Activated gamma-delta T cell treated with anti-CD3 and anti-CD28 coated beads, Interleukin-2, amount 50 U/mL, for 16 hours (primary cell): ENCODE results near the gene ENO1.
"Not testable (repeated sequence)": the region's sequence is repeated elsewhere in the genome, so short reads cannot be mapped to it uniquely, and the experiment has no call there.

ENCODE experiments used
- DNase-seq: peaks from one replicate; pipeline ENCODE4 v3.0.0-alpha.2; 2020; ENCODE audit warnings: low read depth

ENO1 gene

DNA sequence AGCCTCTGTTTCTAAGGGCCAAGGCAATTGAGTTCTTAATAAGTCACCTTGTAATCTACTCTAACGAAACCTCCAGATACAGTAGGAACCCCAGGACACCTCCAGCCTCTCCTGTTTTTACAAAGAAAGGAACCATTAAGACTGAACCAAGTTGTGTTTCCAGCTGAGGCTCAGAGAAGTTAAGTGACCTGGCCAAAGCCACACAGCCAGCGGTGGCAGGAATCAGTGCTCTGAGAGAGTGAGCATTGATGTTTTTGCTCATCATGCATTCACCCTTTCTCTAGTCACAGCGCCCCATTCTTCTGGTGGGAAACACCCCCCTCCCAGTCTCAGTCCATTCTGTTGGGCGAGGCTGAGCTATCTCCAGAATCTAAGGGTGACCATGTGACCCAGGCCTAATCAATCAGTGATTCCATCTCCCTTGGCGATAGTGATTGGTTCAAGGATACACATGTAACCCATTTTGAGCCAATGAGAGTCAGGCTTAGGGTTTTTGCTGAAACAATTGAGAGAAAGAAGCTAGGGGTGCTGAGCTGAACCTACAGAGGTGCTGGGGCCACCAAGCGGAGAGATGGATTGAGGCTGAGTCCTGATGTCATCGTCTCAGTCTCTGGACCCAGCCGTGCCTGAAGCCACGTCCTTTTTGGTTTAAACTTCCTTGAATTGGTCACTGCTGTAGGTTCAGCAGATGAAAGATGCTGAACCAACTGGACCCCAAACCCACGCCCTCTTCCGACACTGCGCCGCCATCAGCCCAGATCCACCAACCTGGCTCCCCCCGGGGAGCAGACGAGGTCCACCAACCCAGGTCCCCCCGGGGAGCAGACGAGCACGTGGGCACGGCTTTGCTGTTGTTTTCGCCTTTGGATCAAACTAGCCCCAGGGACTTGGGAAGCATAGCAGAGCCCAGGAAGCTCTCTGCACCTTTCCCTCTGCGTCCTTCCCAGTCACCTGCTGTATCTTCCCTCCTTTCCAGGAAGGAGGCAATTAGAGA is 33.1 kb downstream of the ENO1 start:
- DNase-seq: no peak

DNA sequence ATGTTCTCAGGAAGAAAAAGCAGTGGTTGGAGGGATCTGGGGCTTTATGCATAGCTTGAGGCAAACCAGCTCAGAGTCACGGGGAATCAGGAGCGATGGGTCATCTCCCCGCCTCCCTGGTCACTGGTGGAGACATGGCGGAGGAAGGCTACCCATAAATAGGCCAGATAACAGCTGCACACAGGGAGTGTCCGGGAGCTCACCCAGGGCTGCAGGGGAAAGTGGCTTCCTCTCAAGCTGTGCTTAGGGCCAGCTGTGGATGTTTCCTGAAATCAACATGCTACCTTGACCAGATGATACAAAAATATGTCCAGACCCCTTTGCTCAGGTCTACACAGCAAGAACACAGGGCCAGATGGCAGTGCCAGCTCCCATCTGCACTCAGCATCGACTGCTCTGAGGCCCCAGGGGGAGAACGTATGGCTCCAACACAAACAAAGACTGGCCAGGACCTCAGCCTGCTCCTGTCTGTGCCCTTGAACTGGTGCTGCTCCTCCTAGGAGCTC is 33.9 kb downstream of the ENO1 start:
- DNase-seq: no peak

DNA sequence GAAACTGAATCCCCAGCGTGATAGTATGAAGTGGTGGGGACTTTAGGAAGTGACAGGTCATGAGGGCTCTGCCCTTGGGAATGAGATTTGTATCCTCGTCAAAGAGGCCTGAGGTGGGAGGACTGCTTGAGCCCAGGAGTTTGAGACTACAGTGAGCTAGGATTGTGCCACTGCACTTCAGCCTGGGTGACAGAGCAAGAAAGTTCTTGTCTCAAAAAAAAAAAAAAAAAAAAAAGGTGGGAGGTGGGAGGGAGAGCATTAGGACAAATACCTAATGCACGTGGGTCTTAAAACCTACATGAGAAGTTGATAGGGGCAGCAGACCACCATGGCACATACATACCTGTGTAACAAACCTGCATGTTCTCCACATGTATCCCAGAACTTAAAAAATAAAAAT is 37.1 kb downstream of the ENO1 start:
- no peak for DNase-seq

DNA sequence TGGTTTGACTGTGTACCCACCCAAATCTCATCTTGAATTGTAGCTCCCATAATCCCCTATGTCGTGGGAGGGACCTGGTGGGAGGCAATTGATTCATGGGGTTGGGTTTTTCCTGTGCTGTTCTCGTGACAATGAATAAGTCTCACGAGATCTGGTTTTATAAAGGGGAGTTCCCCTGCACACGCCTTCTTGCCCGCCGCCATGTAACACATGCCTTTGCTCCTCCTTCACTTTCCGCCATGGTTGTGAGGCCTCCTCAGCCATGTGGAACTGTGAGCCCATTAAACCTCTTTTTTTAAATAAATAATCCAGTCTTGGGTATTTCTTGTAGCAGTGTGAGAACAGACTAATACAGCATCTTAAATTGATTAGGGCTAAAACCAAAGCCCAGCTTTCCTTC is 38.5 kb downstream of the ENO1 start:
- no peak for DNase-seq

DNA sequence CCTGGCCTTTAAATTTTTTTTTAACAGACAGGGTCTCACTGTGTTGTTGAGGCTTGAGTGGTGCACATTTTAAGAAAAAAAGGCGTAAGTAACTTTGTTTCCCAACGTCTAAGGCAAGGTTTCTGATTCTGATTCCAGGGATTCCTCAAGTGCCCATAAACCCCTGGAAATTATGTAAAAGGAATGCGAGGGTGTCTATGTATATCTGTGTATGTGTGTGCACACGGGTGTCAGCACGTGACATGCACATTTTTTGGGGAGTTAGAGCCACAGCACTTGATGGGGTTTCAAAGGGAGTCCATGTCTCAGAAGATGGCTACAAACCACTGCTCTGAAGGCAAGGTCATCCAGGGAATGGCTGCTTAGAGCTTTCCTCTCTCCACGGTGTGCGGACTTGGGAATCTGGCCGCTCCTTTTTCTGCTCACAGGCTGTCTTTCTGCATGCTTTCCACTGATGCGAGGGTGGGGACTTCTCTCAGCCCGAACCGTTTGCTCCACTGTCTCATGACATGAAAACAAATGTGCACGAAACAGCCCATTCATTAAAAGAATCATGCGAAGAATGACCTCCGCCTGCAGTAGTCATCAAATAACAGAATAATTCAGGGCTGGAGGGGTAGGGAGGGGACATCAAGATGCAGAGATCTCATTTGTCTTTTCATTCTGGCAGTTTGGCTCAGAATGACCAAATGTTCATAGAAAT is 42.4 kb downstream of the ENO1 start:
- no peak for DNase-seq

DNA sequence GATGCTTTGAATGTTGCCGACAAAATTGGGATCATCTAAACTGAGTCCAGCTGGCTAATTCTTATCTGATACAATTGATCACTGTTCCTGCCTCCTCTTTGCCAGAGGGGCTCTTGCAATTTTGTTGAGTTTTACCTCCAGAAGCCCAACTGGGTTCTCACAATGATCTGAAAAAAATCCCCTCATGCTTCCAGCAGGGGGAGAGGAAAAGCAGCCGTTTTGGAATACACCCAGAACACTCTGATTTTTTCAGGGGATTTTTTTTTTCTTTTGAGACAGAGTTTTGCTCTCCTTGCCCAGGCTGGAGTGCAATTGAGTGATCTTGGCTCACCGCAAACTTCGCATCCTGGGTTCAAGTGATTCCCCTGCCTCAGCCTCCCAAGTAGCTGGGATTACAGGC is 47.1 kb downstream of the ENO1 start:
- DNase-seq: no peak

DNA sequence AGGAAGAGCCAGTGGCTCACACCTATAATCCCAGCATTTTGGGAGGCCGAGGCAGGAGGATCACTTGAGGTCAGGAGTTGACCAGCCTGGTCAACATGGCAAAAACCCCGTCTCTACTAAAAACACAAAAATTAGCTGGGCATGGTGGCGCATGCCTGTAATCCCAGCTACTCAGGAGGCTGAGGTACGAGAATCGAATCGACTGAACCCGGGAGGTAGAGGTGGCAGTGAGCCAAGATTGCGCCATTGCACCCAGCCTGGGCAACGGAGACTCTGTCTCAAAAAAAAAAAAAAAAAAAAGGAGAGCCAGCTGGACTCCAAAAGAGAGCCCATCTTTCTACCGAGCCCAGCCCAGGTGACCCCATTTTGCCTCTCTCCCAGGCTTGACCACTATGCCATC is 47.8 kb downstream of the ENO1 start:
- DNase-seq: not testable (repeated sequence)

DNA sequence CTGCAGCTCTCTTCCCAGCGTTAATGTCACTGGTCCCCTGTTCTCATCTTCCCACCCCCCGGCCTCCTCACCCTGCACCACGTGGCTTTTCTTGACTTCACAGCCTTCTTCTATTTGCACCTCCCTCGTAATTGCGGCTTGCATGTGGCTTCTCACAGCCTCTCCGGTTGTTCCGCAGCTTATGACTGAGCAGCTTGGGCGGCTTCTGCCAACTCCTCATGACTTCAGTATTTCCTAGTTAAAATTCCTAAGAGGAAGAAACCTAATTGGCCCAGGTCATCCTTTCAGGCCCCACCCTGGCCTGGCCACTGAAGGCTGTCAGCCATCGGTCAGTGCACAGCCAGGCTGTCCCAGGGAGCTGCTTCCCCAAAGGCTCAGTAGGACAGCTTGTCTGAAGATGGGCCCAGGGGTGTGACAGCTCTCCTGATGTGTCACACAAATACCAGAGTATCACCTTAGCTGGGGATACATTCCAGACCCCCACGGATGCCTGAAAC is 52.5 kb downstream of the ENO1 start:
- no peak for DNase-seq

DNA sequence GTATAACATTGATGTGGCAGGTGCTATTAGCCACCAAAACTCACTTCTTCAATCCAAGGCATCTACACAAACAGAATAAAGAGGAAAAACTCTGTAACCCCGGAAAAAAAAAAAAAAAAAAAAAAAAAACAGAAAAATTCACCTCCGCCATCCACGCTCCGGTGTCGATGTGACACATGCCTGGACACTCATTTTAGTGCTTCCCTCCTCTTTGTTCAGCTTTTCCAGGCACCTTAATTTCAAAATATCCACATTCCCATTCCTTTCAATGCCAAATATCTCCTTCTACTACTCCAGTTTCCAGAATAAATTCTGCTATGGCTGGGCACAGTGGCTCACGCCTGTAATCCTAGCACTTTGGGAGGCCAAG is 55.2 kb downstream of the ENO1 start:
- DNase-seq: no peak

DNA sequence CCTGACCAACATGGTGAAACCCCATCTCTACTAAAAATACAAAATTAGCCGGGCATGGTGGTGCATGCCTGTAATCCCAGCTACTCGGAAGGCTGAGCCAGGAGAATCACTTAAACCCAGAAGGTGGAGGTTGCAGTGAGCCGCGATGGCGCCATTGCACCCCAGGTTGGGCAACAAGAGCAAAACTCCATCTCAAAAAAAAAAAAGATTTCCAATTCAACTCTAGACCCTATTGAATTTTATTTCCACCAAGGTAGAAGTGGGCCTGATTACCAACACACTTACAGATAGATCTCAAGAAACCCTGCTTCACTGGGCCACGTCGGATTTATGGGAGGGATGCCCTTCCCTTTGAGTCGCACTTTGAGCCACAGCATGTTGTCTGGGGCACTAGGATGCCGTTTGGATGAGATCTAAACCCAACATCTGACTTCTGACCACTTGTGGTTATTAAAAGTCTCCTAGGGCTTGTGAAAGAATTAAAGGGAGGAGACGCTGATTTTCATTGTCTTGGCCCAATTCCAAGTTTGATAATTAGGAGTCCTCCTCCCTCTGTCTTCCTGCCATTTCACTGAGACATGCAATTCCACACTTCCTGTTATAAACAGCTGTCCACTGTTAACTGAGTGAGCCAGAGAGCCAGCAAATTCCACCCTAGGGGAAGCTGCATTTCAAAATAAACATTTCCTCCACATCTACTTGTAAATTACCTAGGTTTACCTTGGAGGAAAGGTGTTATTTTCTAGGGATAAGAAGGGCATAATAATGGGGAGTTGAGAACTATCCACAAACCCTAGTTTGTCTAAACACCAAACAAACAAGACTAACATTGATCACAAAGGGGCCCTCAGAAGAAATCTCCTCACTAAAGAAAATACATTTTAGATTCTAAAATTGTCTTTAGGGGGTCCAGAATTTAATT is 55.9 kb downstream of the ENO1 start:
- no peak for DNase-seq

DNA sequence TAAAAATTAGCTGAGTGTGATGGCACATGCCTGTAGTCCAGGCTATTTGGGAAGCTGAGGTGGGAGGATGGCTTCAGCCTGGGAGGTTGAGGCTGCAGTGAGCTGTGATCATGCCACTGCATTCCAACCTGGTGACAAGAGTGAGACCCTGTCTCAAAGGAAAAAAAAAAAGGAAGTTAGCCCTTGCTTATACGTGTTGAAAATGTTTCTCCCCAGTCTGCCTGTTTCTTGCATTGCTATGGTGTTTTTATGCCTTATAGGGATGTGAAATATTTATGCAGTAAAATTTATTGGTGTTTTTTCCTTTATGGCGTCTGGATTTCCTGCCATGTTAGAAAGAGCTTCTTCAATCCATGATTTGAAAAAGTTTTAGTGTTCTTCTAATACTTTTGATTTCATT is 57.4 kb downstream of the ENO1 start:
- DNase-seq: no peak

DNA sequence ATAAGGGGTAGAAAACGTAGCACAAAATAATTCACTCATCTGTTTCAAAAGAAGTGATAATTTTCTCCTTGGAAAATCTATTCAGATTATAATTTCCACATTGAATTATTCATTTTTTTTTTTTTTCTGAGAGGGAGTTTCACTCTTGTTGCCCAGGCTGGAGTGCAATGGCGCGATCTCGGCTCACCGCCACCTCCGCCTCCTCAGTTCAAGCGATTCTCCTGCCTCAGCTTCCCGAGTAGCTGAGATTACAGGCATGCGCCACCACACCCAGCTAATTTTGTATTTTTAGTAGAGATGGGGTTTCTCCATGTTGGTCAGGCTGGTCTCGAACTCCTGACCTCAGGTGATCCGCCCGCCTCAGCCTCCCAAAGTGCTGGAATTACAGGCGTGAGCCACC is 59.7 kb downstream of the ENO1 start:
- DNase-seq: not testable (repeated sequence)

DNA sequence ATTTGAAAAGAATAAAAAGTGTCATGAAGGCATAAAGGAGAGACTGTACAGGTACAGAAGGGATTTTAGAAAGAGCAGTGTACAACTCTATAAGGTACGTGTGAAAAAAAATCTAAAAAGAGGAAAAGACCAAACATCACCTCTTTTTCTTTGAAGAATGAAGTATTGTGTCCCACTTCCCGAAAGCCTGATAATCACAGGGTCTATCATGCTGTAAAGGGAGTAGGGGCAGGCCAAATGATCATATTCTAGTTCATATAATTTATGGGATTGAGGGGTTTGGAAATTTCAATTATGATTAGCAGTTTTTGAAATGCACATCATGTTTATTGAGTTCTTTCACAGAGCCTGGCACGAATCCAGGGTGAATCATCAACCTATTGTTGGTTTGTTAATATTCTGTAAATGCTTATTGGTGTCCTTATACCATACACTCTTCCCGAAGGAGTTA is 60.1 kb downstream of the ENO1 start:
- DNase-seq: no peak

DNA sequence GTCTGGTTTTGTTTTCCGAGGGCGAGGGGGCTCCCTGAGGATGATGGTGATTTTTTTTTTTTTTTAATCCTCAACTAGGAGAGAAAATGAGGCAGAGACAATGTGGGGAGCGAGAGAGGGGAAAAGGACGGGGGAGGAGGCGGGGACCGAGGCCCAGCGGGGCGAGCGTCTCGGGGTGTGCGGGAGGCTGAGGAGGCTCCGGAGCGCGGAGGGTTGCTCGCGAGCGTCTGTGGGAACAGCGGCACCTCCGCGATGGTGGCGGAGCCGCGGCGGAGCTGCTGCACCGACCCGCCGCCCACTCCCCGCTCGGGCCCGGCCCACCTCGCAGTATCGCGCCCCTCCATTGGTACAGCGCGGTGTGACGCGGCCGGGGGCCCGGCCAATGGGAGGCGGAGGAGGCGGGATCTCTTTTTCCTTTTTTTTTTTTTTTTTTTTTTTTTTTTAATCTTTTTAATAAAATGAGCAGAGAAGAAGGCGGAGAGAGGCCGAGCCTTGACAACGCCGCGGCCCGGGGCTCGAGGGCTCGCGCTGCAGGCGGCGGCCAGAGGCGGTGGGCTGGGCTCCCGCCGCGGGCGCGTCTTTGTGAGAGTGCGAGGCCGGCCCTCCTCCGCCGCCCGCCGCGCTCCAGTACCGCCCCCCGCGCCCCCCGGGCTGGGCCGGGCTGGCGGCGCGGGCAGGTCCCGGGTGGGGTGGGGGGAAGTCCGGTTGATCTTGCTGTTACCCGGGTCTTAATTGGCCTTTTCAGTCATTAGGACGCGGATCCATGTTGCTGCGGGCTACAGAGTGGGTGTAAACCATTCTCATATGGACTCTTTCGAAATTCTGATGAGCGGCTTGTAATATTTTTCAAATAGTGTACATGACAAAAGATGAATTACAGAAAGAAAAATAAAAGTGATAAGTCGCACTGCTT is 60.8 kb downstream of the ENO1 start, which contains the start of gene RERE:
Gene RERE (minus strand): TSS at position 229 of the 913 bp plus-strand sequence.
- DNase-seq: peak; percentile 92

DNA sequence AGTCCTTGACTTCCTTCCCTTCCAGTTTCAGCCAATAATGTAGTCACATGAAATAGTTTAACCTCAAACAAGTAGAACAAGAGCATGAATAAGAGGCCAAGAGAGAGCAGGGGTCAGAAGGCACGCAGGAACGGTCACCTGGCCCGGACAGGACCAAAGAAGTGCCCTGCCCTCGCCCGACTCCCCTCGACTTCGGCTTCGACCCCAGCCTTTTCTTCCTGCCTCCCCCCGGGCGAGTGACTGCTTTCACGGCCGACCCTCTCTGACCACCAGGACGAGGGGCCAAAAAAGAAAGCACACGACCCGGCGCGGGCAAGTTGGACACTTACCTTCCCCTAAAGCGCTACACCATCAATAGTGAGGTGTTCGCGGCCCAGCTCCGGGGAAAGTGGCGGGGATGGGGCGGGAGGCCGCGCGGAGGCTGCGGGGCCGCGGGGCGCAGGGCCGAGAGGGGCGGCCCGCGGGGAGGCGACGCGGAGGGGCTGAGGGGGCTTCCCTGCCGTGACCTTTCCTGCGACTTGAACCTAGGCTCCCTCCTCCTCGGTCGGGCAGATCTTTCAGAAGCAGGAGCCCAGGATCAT is 61.6 kb downstream of the ENO1 start:
- DNase-seq: peak; percentile 2

DNA sequence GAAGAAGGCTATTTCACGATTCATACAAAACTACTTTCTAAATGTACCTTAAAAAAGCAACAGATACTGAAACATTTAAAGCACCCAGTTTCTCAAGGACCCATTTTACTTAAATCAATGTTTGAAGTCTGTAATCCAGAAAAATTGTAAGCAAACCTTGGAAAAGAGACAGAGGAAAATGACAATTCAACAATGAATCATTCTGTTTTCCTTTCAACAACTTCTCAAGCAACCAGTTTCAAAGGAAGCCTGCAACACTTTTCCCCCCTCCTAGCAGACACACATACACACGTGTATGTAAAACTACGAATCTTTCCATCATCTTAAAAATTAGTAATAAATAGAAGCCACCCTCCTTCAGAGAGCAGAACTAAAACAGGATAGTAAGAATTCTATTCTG is 62.2 kb downstream of the ENO1 start:
- DNase-seq: no peak

DNA sequence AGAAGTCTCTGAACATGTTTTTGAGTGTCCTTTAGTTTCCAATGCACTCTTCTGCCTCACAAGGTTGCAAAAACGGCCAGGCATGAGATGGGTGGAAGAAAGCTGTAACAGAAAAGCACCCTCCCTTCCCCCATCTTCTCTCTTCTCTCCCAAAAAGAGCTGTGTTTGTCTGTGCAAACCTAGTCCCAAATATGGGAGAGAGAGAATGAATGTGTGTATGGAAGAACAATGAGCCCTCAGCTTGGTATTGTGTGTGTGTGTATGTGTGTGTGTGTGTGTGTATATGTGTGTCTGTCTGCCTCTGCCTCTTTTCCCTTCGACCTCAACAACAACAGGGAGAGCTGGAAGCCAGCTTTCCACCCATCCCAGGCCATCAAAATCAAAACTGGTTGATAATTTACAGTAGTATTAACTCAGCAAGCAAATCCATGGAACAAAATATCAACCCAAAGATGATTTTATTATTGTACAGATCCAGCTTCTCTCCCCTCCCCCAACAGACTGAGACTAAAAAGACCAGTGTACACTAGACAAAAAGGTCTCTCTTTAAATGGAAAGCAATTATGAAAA is 62.8 kb downstream of the ENO1 start:
- no peak for DNase-seq

DNA sequence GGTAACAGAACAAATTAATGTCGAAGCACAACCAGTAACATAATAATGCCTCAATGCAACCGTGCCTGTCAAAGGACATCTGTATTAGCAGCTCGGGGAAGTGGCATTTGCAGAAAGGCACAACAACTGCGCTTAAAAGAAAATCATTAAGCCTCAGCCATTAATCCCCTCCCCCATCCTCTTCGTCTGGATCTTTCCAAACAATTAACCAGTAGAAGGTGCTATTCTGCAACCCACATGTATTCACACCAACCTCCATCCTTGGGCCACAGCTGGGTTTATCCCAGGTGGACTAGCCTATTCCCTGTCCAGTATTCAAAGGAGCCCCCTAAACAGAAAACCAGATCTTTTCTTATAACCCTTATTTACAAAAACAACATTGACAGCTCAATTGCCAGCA is 63.6 kb downstream of the ENO1 start:
- no peak for DNase-seq

DNA sequence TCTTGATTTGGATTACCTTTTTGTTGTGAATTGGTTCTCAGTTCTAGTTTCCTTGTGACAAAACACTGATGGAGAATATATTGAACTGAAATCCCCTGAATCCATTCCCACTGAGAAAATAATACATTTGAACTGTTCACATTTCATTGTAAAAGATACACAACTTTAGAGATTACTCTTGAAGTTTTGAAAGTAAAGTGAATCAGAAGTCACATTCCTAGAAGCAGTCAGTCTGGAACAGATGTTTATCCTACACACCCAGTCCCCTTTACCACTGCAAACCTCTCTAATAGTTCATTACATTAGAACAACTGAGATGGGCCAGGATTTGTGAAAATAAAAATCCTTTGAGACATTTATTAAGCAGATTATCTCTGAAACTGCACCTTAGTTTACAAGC is 64.5 kb downstream of the ENO1 start:
- DNase-seq: no peak
